Measurements from ENCODE around the gene DPYSL5. TPM values are rescaled to one million over a fixed set of nuclear protein-coding genes. Genes with fewer than 3 reads are reported as not detected.

DPYSL5 gene
- total RNA-seq, 1 experiment from 2014 or later = not detected

GRCh38 chr2:26988058-26988860 lies 140.3 kb downstream of the DPYSL5 start:
- Histone ChIP-seq H3K27me3 (ENCODE audit: low read length) (no peaks in the 10 kb centered on the region), H3K27ac (ENCODE audit: low read length) (no peak overlapping the region), H3K9ac (ENCODE audit: low read length) (no peak overlapping the region), H3K9me3 (ENCODE audit: low read length) (no peaks in the 10 kb centered on the region), H2AFZ (ENCODE audit: low read length) (no peak overlapping the region), H3K79me2 (ENCODE audit: low read length) (no peaks in the 10 kb centered on the region), H3K36me3 (ENCODE audit: low read depth, low read length) (no peaks in the 10 kb centered on the region), H4K20me1 (ENCODE audit: low read length) (no peaks in the 10 kb centered on the region), H3K4me3 (ENCODE audit: low read length) (no peak overlapping the region), H3K4me1 (ENCODE audit: insufficient read depth, low read length) (no peaks in the 10 kb centered on the region; the same call in 1 of the 2 replicates), H3F3A (ENCODE audit: low read length, unreplicated experiment) (no peaks in the 10 kb centered on the region), H3K9me2 (replicated peaks; ENCODE audit: low read length) (no peaks in the 10 kb centered on the region), H3K4me2 (ENCODE audit: low read length) (no peak overlapping the region)
- DNase-seq = no peak
- intact Hi-C loops (cut with micrococcal nuclease) = no loop called here
- TF ChIP-seq CTCF (conservative IDR thresholded peaks at IDR 0.05; ENCODE audit: low read depth, low read length) (no peak), EZH2 (IDR thresholded peaks at IDR 0.05; ENCODE audit: low read length, unreplicated experiment) (no peak), EZH2phosphoT487 (IDR thresholded peaks at IDR 0.05; ENCODE audit: borderline replicate concordance, low read length) (no peak)
- no peak for ATAC-seq
- no TSS peak for BruUV-seq (replicated peaks)
- ChIA-PET POLR2A (ENCODE audit: unreplicated experiment) (no interaction called here), CTCF (no interaction called here)

- peak; percentile 25 for DNase-seq
- Histone ChIP-seq H3K36me3 (ENCODE audit: low read depth, low read length) (no peaks in the 10 kb centered on the region), H4K20me1 (ENCODE audit: low read length) (no peaks in the 10 kb centered on the region), H2AFZ (ENCODE audit: low read length) (no peak overlapping the region), H3K4me1 (ENCODE audit: insufficient read depth, low read length) (no peaks in the 10 kb centered on the region; the same call in 1 of the 2 replicates), H3K9ac (ENCODE audit: low read length) (no peak overlapping the region), H3K4me3 (ENCODE audit: low read length) (no peak overlapping the region), H3K27ac (ENCODE audit: low read length) (no peak overlapping the region), H3K79me2 (ENCODE audit: low read length) (no peaks in the 10 kb centered on the region), H3F3A (ENCODE audit: low read length, unreplicated experiment) (no peaks in the 10 kb centered on the region), H3K4me2 (ENCODE audit: low read length) (no peak overlapping the region), H3K9me3 (ENCODE audit: low read length) (no peaks in the 10 kb centered on the region), H3K9me2 (replicated peaks; ENCODE audit: low read length) (no peaks in the 10 kb centered on the region), H3K27me3 (ENCODE audit: low read length) (no peaks in the 10 kb centered on the region)
- peak; percentile 35; the same call in 1 of the 2 replicates for ATAC-seq
- ChIA-PET POLR2A (ENCODE audit: unreplicated experiment) (no interaction called here), CTCF (no interaction called here)
- intact Hi-C loops (cut with micrococcal nuclease) = no loop called here
- BruUV-seq (replicated peaks) = no TSS peak
- TF ChIP-seq CTCF (conservative IDR thresholded peaks at IDR 0.05; ENCODE audit: low read depth, low read length) (no peak), EZH2phosphoT487 (IDR thresholded peaks at IDR 0.05; ENCODE audit: borderline replicate concordance, low read length) (no peak), EZH2 (IDR thresholded peaks at IDR 0.05; ENCODE audit: low read length, unreplicated experiment) (no peak)
Observed at GRCh38 chr2:26989156-26989555, 141.2 kb downstream of the DPYSL5 start.

- TF ChIP-seq EZH2 (IDR thresholded peaks at IDR 0.05; ENCODE audit: low read length, unreplicated experiment) (no peak), EZH2phosphoT487 (IDR thresholded peaks at IDR 0.05; ENCODE audit: borderline replicate concordance, low read length) (no peak), CTCF (conservative IDR thresholded peaks at IDR 0.05; ENCODE audit: low read depth, low read length) (no peak)
- CTCF ChIA-PET = no interaction called here
- Histone ChIP-seq H3K79me2 (ENCODE audit: low read length) (no peaks in the 10 kb centered on the region), H3K4me2 (ENCODE audit: low read length) (no peak overlapping the region), H3K4me3 (ENCODE audit: low read length) (no peak overlapping the region), H3K36me3 (ENCODE audit: low read depth, low read length) (no peaks in the 10 kb centered on the region), H3K27ac (ENCODE audit: low read length) (no peak overlapping the region), H3K27me3 (ENCODE audit: low read length) (no peaks in the 10 kb centered on the region), H3K9me2 (replicated peaks; ENCODE audit: low read length) (no peaks in the 10 kb centered on the region), H2AFZ (ENCODE audit: low read length) (no peak overlapping the region), H4K20me1 (ENCODE audit: low read length) (no peaks in the 10 kb centered on the region), H3F3A (ENCODE audit: low read length, unreplicated experiment) (no peaks in the 10 kb centered on the region), H3K9me3 (ENCODE audit: low read length) (no peaks in the 10 kb centered on the region), H3K4me1 (ENCODE audit: insufficient read depth, low read length) (no peaks in the 10 kb centered on the region; the same call in 1 of the 2 replicates), H3K9ac (ENCODE audit: low read length) (no peak overlapping the region)
- intact Hi-C loops (cut with micrococcal nuclease) = no loop called here
- ATAC-seq (no peak), DNase-seq (no peak)
- no TSS peak for BruUV-seq (replicated peaks)
- POLR2A ChIA-PET (ENCODE audit: unreplicated experiment) = no interaction called here
Observed at GRCh38 chr2:26991717-26992116, 143.8 kb downstream of the DPYSL5 start.
